ENCODE measurements around the gene EPHA7. TPM values are rescaled to one million over a fixed set of nuclear protein-coding genes. Genes with fewer than 3 reads are reported as not detected.

Gene EPHA7
- total and polyA plus RNA-seq, 4 donors, result under 0.01 to 0.37 (median 0.01) TPM; not detected in 1

DNA sequence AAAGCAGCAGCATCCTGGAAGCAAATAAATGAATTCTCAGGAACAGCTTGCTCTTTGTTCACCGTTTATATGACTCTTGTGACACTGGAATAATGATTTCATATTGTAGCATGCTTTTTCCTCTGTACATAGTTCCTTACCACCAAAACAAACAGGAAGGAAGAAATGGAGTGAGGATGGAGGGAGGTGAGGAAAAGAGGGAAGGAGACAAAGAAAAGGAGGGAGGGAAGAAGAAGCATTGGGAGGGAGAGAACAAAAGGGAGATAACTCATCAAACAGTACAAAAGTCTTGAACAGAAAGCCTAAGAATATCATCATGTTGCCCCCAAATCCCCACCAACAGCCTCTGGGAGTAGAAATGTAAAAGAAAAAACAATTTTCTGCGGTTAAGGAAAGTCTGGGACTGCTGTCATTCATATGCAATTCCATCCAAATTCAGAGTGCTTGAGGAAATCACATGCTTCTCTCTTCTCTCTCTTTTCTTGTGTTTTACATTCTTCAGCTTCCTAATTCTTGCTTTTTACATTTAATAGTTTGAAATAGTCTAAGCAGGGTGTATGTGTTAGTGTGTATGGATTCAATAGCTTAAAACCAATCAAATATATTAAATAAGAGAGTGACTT, 81.5 kb downstream of the EPHA7 start:
- no peak overlapping the region for H3K27ac ChIP-seq (ENCODE audit: low read depth in 1 of 2, low read length in 2 of 2)
- H3K4me3 ChIP-seq (ENCODE audit: low read depth in 1 of 3, low read length in 3 of 3), result no peak overlapping the region
- DNase-seq (ENCODE audit: low spot score), result no peak
- no peaks in the 10 kb centered on the region for H3K36me3 ChIP-seq (ENCODE audit: control insufficient read depth in 4 of 4, insufficient read depth in 3 of 4, low read depth in 1 of 4, low read length in 3 of 4)
- H3K9me3 ChIP-seq (ENCODE audit: control insufficient read depth in 4 of 4, low read length in 3 of 4), result no peaks in the 10 kb centered on the region
- no peaks in the 10 kb centered on the region for H3K27me3 ChIP-seq (ENCODE audit: control insufficient read depth in 4 of 4, insufficient read depth in 4 of 4, low read length in 3 of 4)
- no peaks in the 10 kb centered on the region for H3K4me1 ChIP-seq (ENCODE audit: control insufficient read depth in 4 of 4, insufficient read depth in 4 of 4, low read length in 3 of 4)
- WGBS, result 51% methylated on average over 2 of the region's 2 CpGs
- TF ChIP-seq JUND (IDR thresholded peaks at IDR 0.05) (no peak), RAD21 (IDR thresholded peaks at IDR 0.05) (no peak), GABPA (IDR thresholded peaks at IDR 0.05 in 1 of 2, conservative IDR thresholded peaks at IDR 0.05 in 1 of 2) (no peak)
- no peak overlapping the region for H3K9ac ChIP-seq (ENCODE audit: low read depth in 1 of 2, low read length in 2 of 2)

DNA sequence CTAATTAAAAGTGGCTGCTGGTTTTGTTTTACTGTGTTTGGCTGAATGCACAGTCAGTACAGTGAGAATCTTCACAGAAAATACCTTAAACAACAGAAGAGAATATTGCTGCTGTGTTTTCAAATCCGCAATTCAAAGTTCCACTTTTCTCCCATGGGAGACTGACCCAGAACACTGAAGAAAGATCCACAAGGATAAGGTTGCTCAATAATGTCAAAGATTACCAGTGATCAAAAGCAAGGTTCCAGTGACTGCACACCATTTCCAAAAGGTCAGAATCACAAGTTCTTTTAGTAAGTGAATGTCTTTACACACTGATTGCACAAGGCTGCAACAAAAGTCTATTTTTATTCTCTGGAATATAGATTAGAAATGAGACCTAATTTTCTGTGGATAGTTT, 82.3 kb downstream of the EPHA7 start:
- no peaks in the 10 kb centered on the region for H3K9me3 ChIP-seq (ENCODE audit: control insufficient read depth in 4 of 4, low read length in 3 of 4)
- H3K4me1 ChIP-seq (ENCODE audit: control insufficient read depth in 4 of 4, insufficient read depth in 4 of 4, low read length in 3 of 4), result no peaks in the 10 kb centered on the region
- TF ChIP-seq, protein P1, sequence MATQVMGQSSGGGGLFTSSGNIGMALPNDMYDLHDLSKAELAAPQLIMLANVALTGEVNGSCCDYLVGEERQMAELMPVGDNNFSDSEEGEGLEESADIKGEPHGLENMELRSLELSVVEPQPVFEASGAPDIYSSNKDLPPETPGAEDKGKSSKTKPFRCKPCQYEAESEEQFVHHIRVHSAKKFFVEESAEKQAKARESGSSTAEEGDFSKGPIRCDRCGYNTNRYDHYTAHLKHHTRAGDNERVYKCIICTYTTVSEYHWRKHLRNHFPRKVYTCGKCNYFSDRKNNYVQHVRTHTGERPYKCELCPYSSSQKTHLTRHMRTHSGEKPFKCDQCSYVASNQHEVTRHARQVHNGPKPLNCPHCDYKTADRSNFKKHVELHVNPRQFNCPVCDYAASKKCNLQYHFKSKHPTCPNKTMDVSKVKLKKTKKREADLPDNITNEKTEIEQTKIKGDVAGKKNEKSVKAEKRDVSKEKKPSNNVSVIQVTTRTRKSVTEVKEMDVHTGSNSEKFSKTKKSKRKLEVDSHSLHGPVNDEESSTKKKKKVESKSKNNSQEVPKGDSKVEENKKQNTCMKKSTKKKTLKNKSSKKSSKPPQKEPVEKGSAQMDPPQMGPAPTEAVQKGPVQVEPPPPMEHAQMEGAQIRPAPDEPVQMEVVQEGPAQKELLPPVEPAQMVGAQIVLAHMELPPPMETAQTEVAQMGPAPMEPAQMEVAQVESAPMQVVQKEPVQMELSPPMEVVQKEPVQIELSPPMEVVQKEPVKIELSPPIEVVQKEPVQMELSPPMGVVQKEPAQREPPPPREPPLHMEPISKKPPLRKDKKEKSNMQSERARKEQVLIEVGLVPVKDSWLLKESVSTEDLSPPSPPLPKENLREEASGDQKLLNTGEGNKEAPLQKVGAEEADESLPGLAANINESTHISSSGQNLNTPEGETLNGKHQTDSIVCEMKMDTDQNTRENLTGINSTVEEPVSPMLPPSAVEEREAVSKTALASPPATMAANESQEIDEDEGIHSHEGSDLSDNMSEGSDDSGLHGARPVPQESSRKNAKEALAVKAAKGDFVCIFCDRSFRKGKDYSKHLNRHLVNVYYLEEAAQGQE (IDR thresholded peaks at IDR 0.05), result no peak
- TF ChIP-seq, protein P2, sequence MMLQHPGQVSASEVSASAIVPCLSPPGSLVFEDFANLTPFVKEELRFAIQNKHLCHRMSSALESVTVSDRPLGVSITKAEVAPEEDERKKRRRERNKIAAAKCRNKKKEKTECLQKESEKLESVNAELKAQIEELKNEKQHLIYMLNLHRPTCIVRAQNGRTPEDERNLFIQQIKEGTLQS (IDR thresholded peaks at IDR 0.05), result no peak
- TF ChIP-seq, protein P3, sequence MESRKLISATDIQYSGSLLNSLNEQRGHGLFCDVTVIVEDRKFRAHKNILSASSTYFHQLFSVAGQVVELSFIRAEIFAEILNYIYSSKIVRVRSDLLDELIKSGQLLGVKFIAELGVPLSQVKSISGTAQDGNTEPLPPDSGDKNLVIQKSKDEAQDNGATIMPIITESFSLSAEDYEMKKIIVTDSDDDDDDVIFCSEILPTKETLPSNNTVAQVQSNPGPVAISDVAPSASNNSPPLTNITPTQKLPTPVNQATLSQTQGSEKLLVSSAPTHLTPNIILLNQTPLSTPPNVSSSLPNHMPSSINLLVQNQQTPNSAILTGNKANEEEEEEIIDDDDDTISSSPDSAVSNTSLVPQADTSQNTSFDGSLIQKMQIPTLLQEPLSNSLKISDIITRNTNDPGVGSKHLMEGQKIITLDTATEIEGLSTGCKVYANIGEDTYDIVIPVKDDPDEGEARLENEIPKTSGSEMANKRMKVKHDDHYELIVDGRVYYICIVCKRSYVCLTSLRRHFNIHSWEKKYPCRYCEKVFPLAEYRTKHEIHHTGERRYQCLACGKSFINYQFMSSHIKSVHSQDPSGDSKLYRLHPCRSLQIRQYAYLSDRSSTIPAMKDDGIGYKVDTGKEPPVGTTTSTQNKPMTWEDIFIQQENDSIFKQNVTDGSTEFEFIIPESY (IDR thresholded peaks at IDR 0.05), result no peak
- TF ChIP-seq EGR1 (IDR thresholded peaks at IDR 0.05; ENCODE audit: low read depth in 2 of 2), result no peak
- TF ChIP-seq, protein P4, sequence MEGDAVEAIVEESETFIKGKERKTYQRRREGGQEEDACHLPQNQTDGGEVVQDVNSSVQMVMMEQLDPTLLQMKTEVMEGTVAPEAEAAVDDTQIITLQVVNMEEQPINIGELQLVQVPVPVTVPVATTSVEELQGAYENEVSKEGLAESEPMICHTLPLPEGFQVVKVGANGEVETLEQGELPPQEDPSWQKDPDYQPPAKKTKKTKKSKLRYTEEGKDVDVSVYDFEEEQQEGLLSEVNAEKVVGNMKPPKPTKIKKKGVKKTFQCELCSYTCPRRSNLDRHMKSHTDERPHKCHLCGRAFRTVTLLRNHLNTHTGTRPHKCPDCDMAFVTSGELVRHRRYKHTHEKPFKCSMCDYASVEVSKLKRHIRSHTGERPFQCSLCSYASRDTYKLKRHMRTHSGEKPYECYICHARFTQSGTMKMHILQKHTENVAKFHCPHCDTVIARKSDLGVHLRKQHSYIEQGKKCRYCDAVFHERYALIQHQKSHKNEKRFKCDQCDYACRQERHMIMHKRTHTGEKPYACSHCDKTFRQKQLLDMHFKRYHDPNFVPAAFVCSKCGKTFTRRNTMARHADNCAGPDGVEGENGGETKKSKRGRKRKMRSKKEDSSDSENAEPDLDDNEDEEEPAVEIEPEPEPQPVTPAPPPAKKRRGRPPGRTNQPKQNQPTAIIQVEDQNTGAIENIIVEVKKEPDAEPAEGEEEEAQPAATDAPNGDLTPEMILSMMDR (IDR thresholded peaks at IDR 0.05; ENCODE audit: low read depth, low read length, missing input control), result no peak
- no peak for TF ChIP-seq FOXA1 (IDR thresholded peaks at IDR 0.05)
- TF ChIP-seq, protein P5, sequence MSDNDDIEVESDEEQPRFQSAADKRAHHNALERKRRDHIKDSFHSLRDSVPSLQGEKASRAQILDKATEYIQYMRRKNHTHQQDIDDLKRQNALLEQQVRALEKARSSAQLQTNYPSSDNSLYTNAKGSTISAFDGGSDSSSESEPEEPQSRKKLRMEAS (IDR thresholded peaks at IDR 0.05), result no peak
- no peak for TF ChIP-seq YY1 (IDR thresholded peaks at IDR 0.05)
- TF ChIP-seq HNF4A (conservative IDR thresholded peaks at IDR 0.05), result no peak
- no peak for TF ChIP-seq RXRA (IDR thresholded peaks at IDR 0.05)
- TF ChIP-seq GABPA (IDR thresholded peaks at IDR 0.05 in 1 of 2, conservative IDR thresholded peaks at IDR 0.05 in 1 of 2), result no peak
- TF ChIP-seq SP1 (IDR thresholded peaks at IDR 0.05), result no peak
- TF ChIP-seq HNF4G (IDR thresholded peaks at IDR 0.05), result no peak
- TF ChIP-seq RAD21 (IDR thresholded peaks at IDR 0.05), result no peak
- WGBS, result 58% methylated on average over 1 of the region's 1 CpG
- no peak overlapping the region for H3K9ac ChIP-seq (ENCODE audit: low read depth in 1 of 2, low read length in 2 of 2)
- DNase-seq (ENCODE audit: low spot score), result no peak
- no peak overlapping the region for H3K4me3 ChIP-seq (ENCODE audit: low read depth in 1 of 3, low read length in 3 of 3)
- no peaks in the 10 kb centered on the region for H3K27me3 ChIP-seq (ENCODE audit: control insufficient read depth in 4 of 4, insufficient read depth in 4 of 4, low read length in 3 of 4)
- H3K27ac ChIP-seq (ENCODE audit: low read depth in 1 of 2, low read length in 2 of 2), result no peak overlapping the region
- no peaks in the 10 kb centered on the region for H3K36me3 ChIP-seq (ENCODE audit: control insufficient read depth in 4 of 4, insufficient read depth in 3 of 4, low read depth in 1 of 4, low read length in 3 of 4)

Measured in liver (tissue), 9 donors.